H1 (cell line): Measurements from ENCODE around the gene AOAH. TPM values are rescaled to one million over a fixed set of nuclear protein-coding genes. Genes with fewer than 3 reads are reported as not detected.

Experiments
- CTCF ChIA-PET: fragments of 300-600 bp; sonication (Branson Sonifier 250); formaldehyde crosslinking; loops from one replicate; lab custom pipeline; 2021; ENCODE audit not compliant: partially characterized antibody; lab: Charles Lee
- POLR2A ChIA-PET: fragments of 300-600 bp; sonication (Branson Sonifier 250); formaldehyde crosslinking; loops from one replicate; lab custom pipeline; 2021; ENCODE audit warnings: inconsistent platforms; ENCODE audit not compliant: partially characterized antibody; lab: Charles Lee
- DNase-seq, 2 experiments: peaks; one replicate each; pipeline versions ENCODE4 v3.0.0 to v3.0.0-alpha.2; 2010 to 2022; ENCODE audit warnings: low spot score in 2 of 2, low read depth in 1 of 2, mixed read lengths in 1 of 2
- FAIRE-seq: peaks from 2 replicates; lab custom pipeline; 2011; peaks lifted over from hg19 to GRCh38; lab: Jason Lieb, UNC
- H2AFZ ChIP-seq: 2 replicates; pipeline ENCODE4 v1.8.1; 2012; ENCODE audit warnings: low read length, inconsistent platforms
- H2AK5ac ChIP-seq: 2 replicates; pipeline ENCODE4 v1.6.1; 2013; ENCODE audit warnings: low read depth, low read length
- H2BK120ac ChIP-seq: replicated peaks from 2 replicates; pipeline ENCODE3; 2013; ENCODE audit warnings: low read depth, low read length, inconsistent platforms
- H2BK12ac ChIP-seq: 2 replicates; pipeline ENCODE4 v1.6.1; 2013; ENCODE audit warnings: low read depth, low read length
- H2BK15ac ChIP-seq: 2 replicates; pipeline ENCODE4 v1.6.1; 2013; ENCODE audit warnings: low read length
- H2BK20ac ChIP-seq: 2 replicates; pipeline ENCODE4 v1.6.1; 2013; ENCODE audit warnings: low read length
- H2BK5ac ChIP-seq: 2 replicates; pipeline ENCODE4 v1.6.1; 2013; ENCODE audit warnings: low read depth, low read length
- H3K14ac ChIP-seq: 2 replicates; pipeline ENCODE4 v1.6.1; 2013; ENCODE audit warnings: inconsistent platforms; ENCODE audit not compliant: insufficient read length
- H3K18ac ChIP-seq: 2 replicates; pipeline ENCODE4 v1.6.1; 2013; ENCODE audit warnings: low read length; ENCODE audit errors: extremely low read depth
- H3K23ac ChIP-seq: 2 replicates; pipeline ENCODE4 v1.6.1; 2013; ENCODE audit warnings: inconsistent platforms; ENCODE audit not compliant: insufficient read length
- H3K23me2 ChIP-seq: 2 replicates; pipeline ENCODE4 v1.6.1; 2013; ENCODE audit warnings: low read depth, low read length
- H3K27ac ChIP-seq: 2 replicates; pipeline ENCODE4 v1.6.1; 2011; ENCODE audit warnings: low read depth, low read length, inconsistent platforms
- H3K27me3 ChIP-seq, 4 experiments: replicated peaks in 1 of 4; 1 replicate in 1 of 4; 2 replicates in 3 of 4; pipeline versions ENCODE4 v1.6.1 to v1.8.1; 2011 to 2013; ENCODE audit warnings: low read length in 3 of 4, mild to moderate bottlenecking in 3 of 4, inconsistent platforms in 2 of 4, mixed read lengths in 2 of 4, moderate library complexity in 1 of 4; ENCODE audit not compliant: control insufficient read depth in 3 of 4, insufficient read depth in 3 of 4; ENCODE audit errors: extremely low read depth in 1 of 4
- H3K36me3 ChIP-seq, 4 experiments: 2 replicates each; pipeline versions ENCODE4 v1.6.1 to v1.8.1; 2011 to 2013; ENCODE audit warnings: mild to moderate bottlenecking in 4 of 4, low read length in 3 of 4, moderate library complexity in 2 of 4, control low read depth in 1 of 4, inconsistent platforms in 1 of 4; ENCODE audit not compliant: insufficient read depth in 4 of 4, control insufficient read depth in 2 of 4
- H3K4ac ChIP-seq: replicated peaks from 2 replicates; pipeline ENCODE3; 2013; ENCODE audit warnings: low read length, low read depth, mixed read lengths, inconsistent platforms; ENCODE audit not compliant: insufficient read length
- H3K4me1 ChIP-seq, 4 experiments: replicated peaks in 1 of 4; 1 replicate in 1 of 4; 2 replicates in 3 of 4; pipeline versions ENCODE4 v1.6.1 to v1.8.1; 2011 to 2013; ENCODE audit warnings: low read length in 3 of 4, inconsistent platforms in 2 of 4, mixed read lengths in 1 of 4; ENCODE audit not compliant: insufficient read depth in 4 of 4, control insufficient read depth in 3 of 4
- H3K4me2 ChIP-seq, 2 experiments: 2 replicates each; pipeline versions ENCODE4 v1.6.1 to v1.8.1; 2011 to 2013; ENCODE audit warnings: low read depth in 2 of 2, low read length in 2 of 2, control low read depth in 1 of 2, inconsistent platforms in 1 of 2, mild to moderate bottlenecking in 1 of 2; ENCODE audit not compliant: insufficient read depth in 1 of 2
- H3K4me3 ChIP-seq, 4 experiments: fragments of 200-600, 300-600 bp in 1 of 4; sonication (generic), shearing (Covaris generic), sonication (Bioruptor Twin) in 1 of 4; 2 replicates each; pipeline versions ENCODE4 v1.5.1 to v1.8.1; 2011 to 2016; ENCODE audit warnings: low read length in 4 of 4, low read depth in 3 of 4, control low read depth in 2 of 4, inconsistent platforms in 2 of 4, mild to moderate bottlenecking in 2 of 4, mixed read lengths in 1 of 4, moderate library complexity in 1 of 4; ENCODE audit not compliant: insufficient read depth in 2 of 4; ENCODE audit errors: extremely low read depth in 1 of 4
- H3K56ac ChIP-seq: replicated peaks from 2 replicates; pipeline ENCODE3; 2013; ENCODE audit warnings: low read depth, mild to moderate bottlenecking, mixed read lengths, low read length, inconsistent platforms; ENCODE audit not compliant: insufficient read length
- H3K79me1 ChIP-seq: 2 replicates; pipeline ENCODE4 v1.6.1; 2013; ENCODE audit warnings: low read depth, low read length, control low read depth
- H3K79me2 ChIP-seq, 2 experiments: 2 replicates each; pipeline versions ENCODE4 v1.6.1 to v1.8.1; 2012 to 2013; ENCODE audit warnings: low read length in 2 of 2, mild to moderate bottlenecking in 2 of 2, inconsistent platforms in 1 of 2; ENCODE audit not compliant: insufficient read depth in 2 of 2, control insufficient read depth in 1 of 2
- H3K9ac ChIP-seq, 4 experiments: replicated peaks in 1 of 4; 1 replicate in 1 of 4; 2 replicates in 3 of 4; pipeline versions ENCODE4 v1.6.1 to v1.8.1; 2011 to 2013; ENCODE audit warnings: low read depth in 3 of 4, low read length in 3 of 4, control low read depth in 2 of 4, mild to moderate bottlenecking in 2 of 4, moderate library complexity in 2 of 4, inconsistent platforms in 1 of 4; ENCODE audit errors: extremely low read depth in 1 of 4
- H3K9me3 ChIP-seq, 2 experiments: 2 replicates each; pipeline versions ENCODE4 v1.6.1 to v1.8.1; 2012 to 2013; ENCODE audit warnings: mild to moderate bottlenecking in 2 of 2, moderate library complexity in 2 of 2, control low read depth in 1 of 2, inconsistent platforms in 1 of 2, low read depth in 1 of 2, low read length in 1 of 2, mixed read lengths in 1 of 2; ENCODE audit not compliant: insufficient read depth in 2 of 2
- H4K20me1 ChIP-seq, 2 experiments: replicated peaks in 1 of 2; 2 replicates each; pipeline versions ENCODE3 to v1.8.1; 2011 to 2013; ENCODE audit warnings: inconsistent platforms in 2 of 2, low read length in 2 of 2, mild to moderate bottlenecking in 1 of 2; ENCODE audit not compliant: insufficient read depth in 2 of 2, control insufficient read depth in 1 of 2
- H4K5ac ChIP-seq: 2 replicates; pipeline ENCODE4 v1.6.1; 2013; ENCODE audit warnings: low read length, low read depth, mixed read lengths, inconsistent platforms; ENCODE audit not compliant: insufficient read length
- H4K8ac ChIP-seq: 2 replicates; pipeline ENCODE4 v1.8.0; 2013; ENCODE audit warnings: mild to moderate bottlenecking, moderate library complexity, low read length, inconsistent platforms; ENCODE audit not compliant: insufficient read depth; ENCODE audit errors: extremely low read depth
- H4K91ac ChIP-seq: replicated peaks from 2 replicates; pipeline ENCODE3; 2013; ENCODE audit warnings: low read length, mixed read lengths, inconsistent platforms; ENCODE audit not compliant: insufficient read length
- BACH1 ChIP-seq: IDR thresholded peaks from 2 replicates; pipeline ENCODE4 v1.6.1; 2012; ENCODE audit warnings: low read length, improper control_type of control experiment
- CBX5 ChIP-seq: fragments of 300-800, 300-1000 bp; sonication (generic); IDR thresholded peaks from 2 replicates; pipeline ENCODE4 v1.7.1; 2016; ENCODE audit warnings: antibody characterized with exemption, low read length, low read depth
- E2F6 ChIP-seq: IDR thresholded peaks from 2 replicates; pipeline ENCODE4 v1.6.1; 2012; ENCODE audit warnings: inconsistent platforms
- EGR1 ChIP-seq: IDR thresholded peaks from 2 replicates; pipeline ENCODE4 v1.6.1; 2011; ENCODE audit warnings: low read depth, low read length, borderline replicate concordance
- EP300 ChIP-seq, 2 experiments: IDR thresholded peaks; 1 replicate in 1 of 2; 2 replicates in 1 of 2; pipeline ENCODE4 v1.6.1; 2011 to 2012; ENCODE audit warnings: low read depth in 2 of 2, low read length in 2 of 2, mild to moderate bottlenecking in 2 of 2, borderline replicate concordance in 1 of 2, inconsistent platforms in 1 of 2, moderate library complexity in 1 of 2
- HDAC2 ChIP-seq, 2 experiments: fragments of 300-600 bp in 1 of 2; sonication (generic) in 1 of 2; IDR thresholded peaks; 2 replicates each; pipeline ENCODE4 v1.6.1; 2011 to 2012; ENCODE audit warnings: low read depth in 2 of 2, low read length in 2 of 2, mild to moderate bottlenecking in 2 of 2, moderate library complexity in 2 of 2, borderline replicate concordance in 1 of 2, inconsistent platforms in 1 of 2
- JUN ChIP-seq: IDR thresholded peaks from 2 replicates; pipeline ENCODE4 v1.6.1; 2011; ENCODE audit warnings: low read depth, mild to moderate bottlenecking, improper control_type of control experiment, low read length
- JUND ChIP-seq: IDR thresholded peaks from 2 replicates; pipeline ENCODE4 v1.6.1; 2011; ENCODE audit warnings: mild to moderate bottlenecking, improper control_type of control experiment, low read length
- KDM4A ChIP-seq: IDR thresholded peaks from one replicate; pipeline ENCODE4 v1.7.1; 2012; ENCODE audit warnings: low read depth, mild to moderate bottlenecking, moderate library complexity, low read length, inconsistent platforms; ENCODE audit not compliant: severe bottlenecking
- POLR2AphosphoS5 ChIP-seq: IDR thresholded peaks from 2 replicates; pipeline ENCODE4 v1.6.1; 2011; ENCODE audit warnings: low read depth, low read length
- RNF2 ChIP-seq: fragments of 200-900, 300-1000 bp; sonication (generic); IDR thresholded peaks from 2 replicates; pipeline ENCODE4 v1.7.1; 2016; ENCODE audit warnings: borderline replicate concordance, low read depth, mild to moderate bottlenecking, antibody characterized with exemption, low read length; ENCODE audit not compliant: poor library complexity, severe bottlenecking; ENCODE audit errors: missing control alignments
- WGBS, 2 experiments: shearing (Covaris generic) in 1 of 2; methylation state at CpG; one replicate each; pipeline versions ENCODE4 v1.1.6 to v1.1.7; 2013 to 2015; ENCODE audit warnings: low lambda C conversion rate in 2 of 2, mixed read lengths in 2 of 2, inconsistent platforms in 1 of 2, low coverage in 1 of 2, missing lambda C conversion rate in 1 of 2; ENCODE audit not compliant: insufficient replicate concordance in 2 of 2, insufficient coverage in 1 of 2, insufficient read length in 1 of 2; ENCODE audit errors: extremely low coverage in 1 of 2, missing lambda C conversion rate in 1 of 2; 5-methylcytosine and 5-hydroxymethylcytosine counted together
- polyA plus RNA-seq, 7 experiments: library from polyadenylated mRNA; depleted of rRNA in 3 of 7; stranded (reverse) in 5 of 7; unstranded in 2 of 7; fragments of >200 nt in 5 of 7; fragments of 200-250 nt in 2 of 7; gene quantifications; 1 replicate in 5 of 7; 2 replicates in 1 of 7; 4 replicates in 1 of 7; pipeline versions ENCODE4 v1.2.1 to v1.2.3, GENCODE V29; 2011 to 2013; ENCODE audit warnings: missing spikeins in 2 of 7, mixed read lengths in 2 of 7
- total RNA-seq: library from RNA; stranded (reverse); fragmentation: NEBNext Ultra II Directional; extraction: Animal tissue kit (Norgen Biotek cat#: 25700); gene quantifications from 2 replicates; pipeline ENCODE4 v1.2.1, GENCODE V29; 2021

AOAH gene
- total and polyA plus RNA-seq, 2 of the 8 experiments (the other 6 are each of a cell fraction or from before 2014, with no cell fraction given), result 0.08 TPM; not detected in 1

DNA sequence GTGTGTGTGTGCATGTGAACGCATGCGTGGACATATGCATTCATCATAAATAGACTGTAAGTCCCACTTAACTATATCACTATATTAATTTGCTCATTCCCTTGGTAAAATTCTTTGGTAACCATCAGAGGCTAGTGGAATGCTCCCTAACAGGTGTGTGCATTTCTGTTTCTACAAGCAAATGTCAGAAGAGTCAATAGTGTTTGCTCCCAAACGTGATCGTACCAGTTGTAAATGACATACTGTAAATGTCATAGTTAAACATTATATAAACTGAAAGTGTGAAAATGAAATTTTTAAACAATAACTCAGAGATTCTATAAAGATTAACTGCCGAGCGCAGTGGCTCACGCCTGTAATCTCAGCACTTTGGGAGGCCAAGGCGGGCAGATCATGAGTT lies 240.0 kb downstream of the AOAH start:
- no peaks in the 10 kb centered on the region for H3K79me1 ChIP-seq
- no peak overlapping the region for H2AFZ ChIP-seq
- 85% methylated on average over 8 of the region's 8 CpGs; no CpG with 5 or more reads in 1 of the 2 experiments for WGBS, 2 experiments
- H3K27ac ChIP-seq, result no peak overlapping the region
- no peaks in the 10 kb centered on the region for H3K9me3 ChIP-seq
- no peak overlapping the region for H4K8ac ChIP-seq
- no peaks in the 10 kb centered on the region for H3K79me2 ChIP-seq
- no peak overlapping the region for H4K91ac ChIP-seq
- no peak overlapping the region for H3K4ac ChIP-seq
- TF ChIP-seq HDAC2 (IDR thresholded peaks at IDR 0.05; ENCODE audit: borderline replicate concordance in 1 of 2, low read depth in 2 of 2, low read length in 2 of 2) (no peak), JUN (no peak), CBX5 (no peak), KDM4A (no peak), RNF2 (no peak), POLR2AphosphoS5 (no peak), E2F6 (no peak), JUND (no peak), EP300 (IDR thresholded peaks at IDR 0.05; ENCODE audit: borderline replicate concordance in 1 of 2, low read depth in 2 of 2, low read length in 2 of 2) (no peak), EGR1 (no peak), BACH1 (no peak)
- H3K9ac ChIP-seq, result no peak overlapping the region
- H3K27me3 ChIP-seq, result no peaks in the 10 kb centered on the region
- H3K23ac ChIP-seq, result no peak overlapping the region
- no peak overlapping the region for H3K4me3 ChIP-seq
- no peak overlapping the region for H2BK120ac ChIP-seq
- no peaks in the 10 kb centered on the region for H3K23me2 ChIP-seq
- no peak overlapping the region for H2BK5ac ChIP-seq
- no peak overlapping the region for H2AK5ac ChIP-seq
- DNase-seq, result no peak
- H3K4me2 ChIP-seq, result no peak overlapping the region
- FAIRE-seq, result no peak
- H2BK20ac ChIP-seq, result no peak overlapping the region
- no peak overlapping the region for H4K5ac ChIP-seq
- H3K14ac ChIP-seq, result no peak overlapping the region
- H2BK12ac ChIP-seq, result no peak overlapping the region
- H2BK15ac ChIP-seq, result no peak overlapping the region
- H3K4me1 ChIP-seq, result no peaks in the 10 kb centered on the region
- no peak overlapping the region for H3K56ac ChIP-seq
- no peak overlapping the region for H3K18ac ChIP-seq
- no peaks in the 10 kb centered on the region for H4K20me1 ChIP-seq
- ChIA-PET POLR2A (no interaction called here), CTCF (interaction anchor here (0.7 to 11.8 kb wide), 3 partner anchors 38 to 197 kb away, joined by 3 to 104 read pairs (median 4); no protein-coding TSS in a partner anchor)
- H3K36me3 ChIP-seq, result no peaks in the 10 kb centered on the region
